GM21825 (cell line): ENCODE data around the gene TXNDC11.
A peak's percentile ranks its signal among the peaks of the same experiment; 100 is the strongest.

ENCODE experiments used
- ATAC-seq: cut with Tn5 transposase; IDR thresholded peaks from one replicate; pipeline ENCODE4 v1.9.1; 2021; ENCODE audit warnings: mild to moderate bottlenecking, moderate library complexity; ENCODE audit not compliant: unreplicated experiment

TXNDC11 gene

GRCh38 chr16:11755022-11755760, 12.5 kb upstream of the TXNDC11 start:
- ATAC-seq: no peak

- no peak for ATAC-seq
These were observed 10.2 kb upstream of the TXNDC11 start for GRCh38 chr16:11752856-11753255.

GRCh38 chr16:11750056-11750455, 7.4 kb upstream of the TXNDC11 start:
- ATAC-seq: no peak

GRCh38 chr16:11748404-11749254, 6.0 kb upstream of the TXNDC11 start:
- ATAC-seq: no peak

DNA sequence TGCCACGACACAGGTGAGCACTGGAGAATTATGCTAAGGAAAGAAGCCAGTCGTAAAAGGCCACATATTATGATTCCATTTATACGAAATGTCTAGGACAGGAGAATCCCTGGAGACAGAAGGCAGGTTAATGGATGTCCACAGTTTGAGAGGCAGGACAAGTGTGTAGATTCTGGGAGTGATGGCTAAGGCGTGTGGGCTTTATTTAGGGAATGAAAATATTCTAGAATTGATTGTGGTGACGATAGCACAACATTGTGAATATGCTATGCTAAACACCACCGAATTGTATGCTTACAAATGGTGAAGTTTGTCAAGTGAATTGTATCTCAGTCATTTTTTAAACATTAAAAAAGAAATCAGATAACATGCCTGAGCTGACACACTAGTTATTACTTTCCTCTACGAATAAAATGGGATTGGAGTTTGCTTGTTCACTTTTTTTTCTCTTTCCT, 5.3 kb upstream of the TXNDC11 start:
- no peak for ATAC-seq

DNA sequence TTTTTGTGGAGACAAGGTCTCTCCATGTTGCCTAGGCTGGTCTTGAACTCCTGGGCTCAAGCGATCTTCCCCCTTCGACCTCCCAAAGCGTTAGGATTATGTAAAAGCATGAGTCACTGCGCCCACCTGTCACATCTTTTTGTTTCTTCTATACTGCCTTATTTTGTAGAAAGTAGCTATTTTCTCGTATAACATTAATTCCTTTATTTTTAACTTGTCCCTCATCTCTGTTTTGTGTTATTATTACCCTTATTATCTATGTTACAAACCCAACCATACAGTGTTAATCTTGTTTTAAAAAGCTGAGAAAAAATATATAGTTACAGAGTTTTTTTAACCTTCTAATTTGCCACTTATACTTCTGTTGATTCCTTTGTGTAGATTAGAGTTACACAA, 1.4 kb upstream of the TXNDC11 start:
- ATAC-seq: no peak

- no peak for ATAC-seq
These were observed 834 bp upstream of the TXNDC11 start for GRCh38 chr16:11743308-11744074.

GRCh38 chr16:11742093-11742535, 543 bp downstream of the TXNDC11 start:
- ATAC-seq: peak; percentile 21

DNA sequence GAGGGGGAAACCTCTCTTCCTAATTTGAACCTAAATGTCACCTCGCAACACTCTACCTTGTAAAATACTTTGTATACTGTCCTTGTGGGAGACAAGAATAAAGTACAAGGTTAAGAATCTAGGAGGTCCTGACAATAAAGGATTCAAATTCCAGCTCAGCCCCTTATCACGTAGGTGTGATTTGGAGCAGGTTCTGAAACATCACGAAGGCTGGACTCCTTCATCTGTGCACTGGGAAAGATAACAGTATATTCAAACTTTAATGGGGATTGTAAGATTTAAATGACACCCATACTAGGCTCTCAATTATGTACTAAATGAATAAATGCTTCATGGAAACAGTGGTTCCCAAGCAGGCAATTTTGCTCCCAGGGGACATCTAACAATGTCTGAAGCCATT, 2.1 kb downstream of the TXNDC11 start:
- no peak for ATAC-seq

- ATAC-seq: no peak
These were observed 3.7 kb downstream of the TXNDC11 start for GRCh38 chr16:11738742-11739544.

DNA sequence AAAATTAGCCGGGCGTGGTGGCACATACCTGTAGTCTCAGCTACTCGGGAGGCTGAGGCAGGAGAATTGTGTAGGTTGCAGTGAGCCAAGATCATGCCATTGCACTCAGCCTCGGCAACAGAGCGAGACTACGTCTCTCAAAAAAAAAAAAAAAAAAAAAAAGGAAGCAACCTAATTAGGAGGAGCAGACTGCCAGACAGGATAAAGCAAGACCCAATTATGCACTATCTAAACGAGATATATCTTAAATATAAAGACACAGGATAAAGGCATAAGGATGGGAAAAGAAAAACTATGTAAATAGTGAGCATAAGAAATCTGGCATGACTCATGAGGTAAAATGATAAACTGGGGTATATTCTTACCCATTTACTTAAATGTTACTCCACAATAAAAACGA, 4.9 kb downstream of the TXNDC11 start:
- ATAC-seq: no peak

- no peak for ATAC-seq
These were observed 5.8 kb downstream of the TXNDC11 start for GRCh38 chr16:11736903-11737302.

- no peak for ATAC-seq
These were observed 6.9 kb downstream of the TXNDC11 start for GRCh38 chr16:11735787-11736186.

DNA sequence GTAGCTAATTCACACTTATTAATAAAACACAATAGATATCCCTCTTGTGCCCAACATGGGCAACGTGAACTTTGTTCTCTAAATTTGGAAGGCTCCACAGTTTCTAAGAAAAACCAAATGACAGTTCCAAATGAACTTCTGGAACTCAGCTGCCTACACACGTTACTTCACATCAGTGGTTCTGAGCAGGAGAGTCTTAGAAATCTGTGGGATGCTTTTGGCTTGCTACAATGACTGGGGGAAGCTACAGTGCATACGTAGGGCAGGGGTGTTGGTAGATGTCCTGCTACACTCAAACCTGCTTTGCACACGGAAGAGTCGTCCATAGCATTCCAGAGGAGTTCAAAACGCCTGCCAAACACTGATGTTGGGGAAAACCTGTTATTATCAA, 8.0 kb downstream of the TXNDC11 start:
- no peak for ATAC-seq

DNA sequence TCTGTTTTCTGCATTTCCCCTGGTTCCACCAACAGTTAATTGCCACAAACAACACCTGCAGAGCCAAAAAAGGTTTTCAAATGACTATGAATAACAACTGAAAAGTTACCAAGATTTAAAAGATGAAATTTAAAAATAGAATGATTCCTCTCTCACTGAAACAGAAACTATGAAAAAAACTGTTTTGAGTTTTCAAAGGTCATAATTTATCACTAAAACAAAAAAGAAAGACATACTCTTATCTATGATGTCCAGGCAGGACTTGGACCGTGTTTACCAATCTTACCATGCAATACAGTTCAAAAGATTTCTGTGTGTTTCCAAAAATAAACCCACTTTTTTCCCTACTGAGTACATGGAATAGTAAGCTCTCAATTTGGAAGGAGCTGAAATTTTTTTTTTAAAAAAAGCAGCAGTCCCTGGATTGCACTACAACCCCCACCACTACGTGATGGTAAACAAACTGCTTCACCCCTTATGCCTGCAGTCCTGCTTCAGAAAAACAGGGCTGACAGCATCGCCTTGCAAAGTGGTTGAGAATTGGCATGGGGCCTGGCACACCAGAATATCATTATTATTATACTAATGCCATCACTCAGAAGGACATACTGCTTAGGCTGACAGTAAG, 8.5 kb downstream of the TXNDC11 start:
- no peak for ATAC-seq

- no peak for ATAC-seq
These were observed 11.4 kb downstream of the TXNDC11 start for GRCh38 chr16:11731222-11731621.

DNA sequence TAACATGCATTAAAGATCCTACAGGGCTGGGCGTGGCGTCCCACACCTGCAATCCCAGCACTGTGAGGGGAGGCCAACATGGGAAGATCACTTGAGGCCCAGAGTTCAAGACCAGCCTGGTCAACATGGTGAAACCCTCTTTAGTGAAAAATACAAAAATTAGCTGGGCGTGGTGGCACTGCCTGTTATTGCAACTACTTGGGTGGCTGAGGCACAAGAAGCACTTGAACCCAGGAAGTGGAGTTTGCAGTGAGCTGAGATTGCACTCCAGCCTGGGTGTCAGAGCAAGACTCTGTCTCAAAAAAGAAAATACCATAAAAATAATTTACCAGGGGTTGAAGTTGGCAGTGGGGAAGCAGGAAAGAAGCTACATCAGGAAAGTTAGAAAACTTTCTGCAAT, 12.9 kb downstream of the TXNDC11 start:
- no peak for ATAC-seq

DNA sequence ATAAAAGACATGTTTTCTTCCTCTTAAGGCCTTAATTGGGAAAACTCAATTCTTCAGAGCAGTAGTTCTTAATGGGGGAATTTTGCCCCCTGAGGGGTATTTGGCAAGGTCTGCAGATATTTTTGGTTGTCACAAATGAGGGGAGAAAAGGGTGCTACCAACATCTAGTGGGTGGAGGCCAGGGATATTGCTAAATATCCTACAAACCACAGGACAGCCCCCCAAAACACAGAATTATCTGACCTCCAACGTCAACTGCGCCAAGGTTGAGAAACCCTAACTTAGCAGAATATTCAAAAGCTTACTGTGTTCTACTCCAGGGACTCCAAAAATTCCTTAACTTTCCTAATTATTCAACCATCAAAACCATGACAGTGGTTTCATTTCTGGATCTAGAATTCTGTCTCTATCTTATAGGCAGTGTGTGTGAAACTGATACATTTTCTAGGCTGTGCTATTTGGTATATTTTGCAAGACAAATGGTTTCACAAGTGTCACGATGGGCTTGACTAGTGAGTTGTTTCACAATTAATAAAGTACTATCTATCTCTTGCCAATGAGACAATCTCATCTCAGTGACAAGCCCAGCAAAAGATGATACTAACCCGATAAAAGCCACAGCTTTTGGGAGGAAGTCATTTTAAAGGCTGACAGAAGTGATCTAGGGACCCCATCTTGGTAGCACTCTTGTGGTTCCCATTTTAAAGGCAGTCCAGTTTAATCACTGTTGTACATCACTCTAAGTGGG, 14.7 kb downstream of the TXNDC11 start:
- ATAC-seq: no peak

GRCh38 chr16:11726008-11726407, 16.6 kb downstream of the TXNDC11 start:
- no peak for ATAC-seq
